Keratinocyte (primary cell): Measurements from ENCODE around the gene MIA3. TPM values are rescaled to one million over a fixed set of nuclear protein-coding genes. Genes with fewer than 3 reads are reported as not detected.
"Not testable (repeated sequence)": the region's sequence is repeated elsewhere in the genome, so short reads cannot be mapped to it uniquely, and the experiment has no call there.

Experiments
- DNase-seq: peaks from one replicate; pipeline ENCODE4 v3.0.0-alpha.2; 2011; ENCODE audit warnings: low read depth, missing footprints, low spot score
- FAIRE-seq: peaks from 2 replicates; lab custom pipeline; 2011; peaks lifted over from hg19 to GRCh38; lab: Jason Lieb, UNC
- H2AFZ ChIP-seq: 2 replicates; pipeline ENCODE4 v1.6.0; 2012; ENCODE audit warnings: low read length, control low read depth, inconsistent platforms; ENCODE audit not compliant: control insufficient read depth
- H3K27ac ChIP-seq: 2 replicates; pipeline ENCODE4 v1.5.1; 2011; ENCODE audit warnings: low read length; ENCODE audit not compliant: control insufficient read depth, insufficient read depth
- H3K27me3 ChIP-seq: 3 replicates; pipeline ENCODE4 v1.6.0; 2011; ENCODE audit warnings: low read length; ENCODE audit not compliant: control insufficient read depth, insufficient read depth; ENCODE audit errors: extremely low read depth
- H3K36me3 ChIP-seq, 2 experiments: 2 replicates in 1 of 2; 3 replicates in 1 of 2; pipeline ENCODE4 v1.5.1; 2011; ENCODE audit warnings: low read length in 2 of 2, mild to moderate bottlenecking in 1 of 2; ENCODE audit not compliant: control insufficient read depth in 2 of 2, insufficient read depth in 2 of 2; ENCODE audit errors: extremely low read depth in 1 of 2
- H3K4me1 ChIP-seq: 3 replicates; pipeline ENCODE4 v1.5.1; 2011; ENCODE audit warnings: low read length; ENCODE audit not compliant: control insufficient read depth, insufficient read depth; ENCODE audit errors: extremely low read depth
- H3K4me2 ChIP-seq: 3 replicates; pipeline ENCODE4 v1.6.0; 2011; ENCODE audit warnings: low read depth, low read length; ENCODE audit not compliant: control insufficient read depth, insufficient read depth; ENCODE audit errors: extremely low read depth
- H3K4me3 ChIP-seq, 3 experiments: fragments of 200-600 bp in 1 of 3; sonication (generic) in 1 of 3; 2 replicates in 2 of 3; 3 replicates in 1 of 3; pipeline ENCODE4 v1.5.1; 2011 to 2016; ENCODE audit warnings: low read length in 3 of 3, mild to moderate bottlenecking in 3 of 3, control low read depth in 2 of 3, inconsistent platforms in 1 of 3, low read depth in 1 of 3, mixed read lengths in 1 of 3, mixed run types in 1 of 3, moderate library complexity in 1 of 3; ENCODE audit not compliant: control insufficient read depth in 2 of 3, insufficient read depth in 2 of 3; ENCODE audit errors: extremely low read depth in 1 of 3
- H3K79me2 ChIP-seq: 2 replicates; pipeline ENCODE4 v1.6.0; 2012; ENCODE audit warnings: low read length; ENCODE audit not compliant: control insufficient read depth, insufficient read depth
- H3K9ac ChIP-seq: 3 replicates; pipeline ENCODE4 v1.6.0; 2011; ENCODE audit warnings: low read length; ENCODE audit not compliant: control insufficient read depth, insufficient read depth; ENCODE audit errors: extremely low read depth
- H3K9me1 ChIP-seq: 3 replicates; pipeline ENCODE4 v1.6.0; 2011; ENCODE audit warnings: low read length; ENCODE audit not compliant: control insufficient read depth, insufficient read depth; ENCODE audit errors: extremely low read depth
- H3K9me3 ChIP-seq: 2 replicates; pipeline ENCODE4 v1.5.1; 2012; ENCODE audit warnings: low read depth, low read length; ENCODE audit not compliant: control insufficient read depth
- H4K20me1 ChIP-seq: 3 replicates; pipeline ENCODE4 v1.6.0; 2011; ENCODE audit warnings: low read length; ENCODE audit not compliant: control insufficient read depth, insufficient read depth; ENCODE audit errors: extremely low read depth
- CTCF ChIP-seq, 3 experiments: IDR thresholded peaks in 1 of 3; conservative IDR thresholded peaks in 1 of 3; optimal IDR thresholded peaks in 1 of 3; 2 replicates in 2 of 3; 3 replicates in 1 of 3; pipeline versions ENCODE3 to v1.5.1; 2011; ENCODE audit warnings: low read length in 3 of 3, mild to moderate bottlenecking in 3 of 3, moderate library complexity in 2 of 3, control low read depth in 1 of 3, inconsistent platforms in 1 of 3; ENCODE audit not compliant: insufficient read depth in 2 of 3; ENCODE audit errors: extremely low read depth in 1 of 3
- EZH2 ChIP-seq: IDR thresholded peaks from one replicate; pipeline ENCODE4 v1.6.1; 2012; ENCODE audit warnings: inconsistent platforms, mild to moderate bottlenecking, low read length, moderate library complexity
- dilution Hi-C: fragments of 300-500 bp; cut with MboI; formaldehyde crosslinking; loops from one replicate; pipeline ENCODE4 v1.7.0; 2020; ENCODE audit warnings: low sequenced_read_pairs; ENCODE audit not compliant: extremely low pct_ligation_motif_present
- polyA plus RNA-seq, 5 experiments: library from polyadenylated mRNA; depleted of rRNA in 3 of 5; stranded (reverse) in 3 of 5; stranded (forward) in 1 of 5; unstranded in 1 of 5; fragments of >200 nt; gene quantifications; 1 replicate in 1 of 5; 2 replicates in 3 of 5; 3 replicates in 1 of 5; pipeline versions ENCODE4 v1.2.1 to v1.2.3, GENCODE V29; 2011 to 2012; ENCODE audit warnings: missing spikeins in 2 of 5, low read depth in 1 of 5, low replicate concordance in 1 of 5

The MIA3 gene
- polyA plus RNA-seq, 1 donor (not counting 4 experiments of a cell fraction or from before 2014, with no cell fraction given): 29.4 TPM

- Histone ChIP-seq H3K4me1 (no peaks in the 10 kb centered on the region), H3K9ac (no peak overlapping the region), H4K20me1 (no peaks in the 10 kb centered on the region), H3K79me2 (no peaks in the 10 kb centered on the region), H3K9me3 (no peaks in the 10 kb centered on the region), H3K27ac (no peak overlapping the region), H3K36me3 (peaks cover 16 to 17% of the 10 kb centered on the region in 2 experiments), H3K27me3 (no peaks in the 10 kb centered on the region), H3K9me1 (no peaks in the 10 kb centered on the region), H3K4me3 (no peak overlapping the region), H3K4me2 (no peak overlapping the region), H2AFZ (no peak overlapping the region)
- TF ChIP-seq EZH2: no peak
- TF ChIP-seq CTCF (optimal IDR thresholded peaks at IDR 0.05 in 1 of 3, IDR thresholded peaks at IDR 0.05 in 1 of 3, conservative IDR thresholded peaks at IDR 0.05 in 1 of 3; ENCODE audit: extremely low read depth in 1 of 3, insufficient read depth in 2 of 3, low read length in 3 of 3): no peak
- FAIRE-seq (no peak), DNase-seq (no peak)
- dilution Hi-C loops: no loop called here
Measured at GRCh38 chr1:222665964-222666363, 48.1 kb downstream of the MIA3 start.

- H3K9me3 ChIP-seq, H3K9me1 ChIP-seq, DNase-seq, H3K4me2 ChIP-seq, H3K27ac ChIP-seq, H3K79me2 ChIP-seq, H2AFZ ChIP-seq, dilution Hi-C loops, H3K27me3 ChIP-seq, H3K9ac ChIP-seq, H3K4me3 ChIP-seq, H4K20me1 ChIP-seq, H3K4me1 ChIP-seq: not testable (repeated sequence)
- FAIRE-seq: peak; percentile 29
- H3K36me3 ChIP-seq: peaks cover 20% of the 10 kb centered on the region in 2 experiments
Measured at GRCh38 chr1:222668184-222668583, 50.3 kb downstream of the MIA3 start.

GRCh38 chr1:222669107-222669506, 51.2 kb downstream of the MIA3 start:
- H3K4me1 ChIP-seq, H3K9ac ChIP-seq, dilution Hi-C loops, H3K4me3 ChIP-seq, FAIRE-seq, H3K27ac ChIP-seq, DNase-seq, H2AFZ ChIP-seq, H3K27me3 ChIP-seq, H3K9me1 ChIP-seq, H3K9me3 ChIP-seq, H3K79me2 ChIP-seq, H4K20me1 ChIP-seq, H3K4me2 ChIP-seq: not testable (repeated sequence)
- H3K36me3 ChIP-seq: peaks cover 14 to 18% of the 10 kb centered on the region in 2 experiments
